HG02610 (cell line): ENCODE measurements around the gene PTMS.

ENCODE experiments used
- ATAC-seq: cut with Tn5 transposase; IDR thresholded peaks from one replicate; pipeline ENCODE4 v1.9.1; 2021; ENCODE audit warnings: mild to moderate bottlenecking, moderate library complexity; ENCODE audit not compliant: unreplicated experiment

The PTMS gene

GRCh38 chr12:6752167-6752920 lies 13.8 kb upstream of the PTMS start:
- ATAC-seq: no peak

GRCh38 chr12:6752921-6753771 lies 13.0 kb upstream of the PTMS start, which contains the start of gene MLF2:
Gene MLF2, minus strand, starts transcription at chr12:6753141. Its CDS starts 807 bp downstream, at chr12:6752334.
- peak; percentile 92 for ATAC-seq

- no peak for ATAC-seq
Measured at GRCh38 chr12:6753772-6754356, 12.3 kb upstream of the PTMS start.

- ATAC-seq: no peak
Measured at GRCh38 chr12:6754411-6754810, 11.8 kb upstream of the PTMS start.

GRCh38 chr12:6757028-6757690 lies 9.0 kb upstream of the PTMS start:
- no peak for ATAC-seq

GRCh38 chr12:6758506-6759095 lies 7.6 kb upstream of the PTMS start:
- no peak for ATAC-seq

GRCh38 chr12:6759741-6760140 lies 6.4 kb upstream of the PTMS start:
- no peak for ATAC-seq

- ATAC-seq: no peak
Measured at GRCh38 chr12:6763380-6763779, 2.8 kb upstream of the PTMS start.

- peak; percentile 81 for ATAC-seq
Measured at GRCh38 chr12:6764011-6764828, 1.9 kb upstream of the PTMS start.

GRCh38 chr12:6765048-6765633 lies 1.0 kb upstream of the PTMS start:
- ATAC-seq: no peak

GRCh38 chr12:6766651-6767349 lies 637 bp downstream of the PTMS start:
- peak; percentile 40 for ATAC-seq

- ATAC-seq: no peak
Measured at GRCh38 chr12:6767353-6768319, 1.5 kb downstream of the PTMS start.

GRCh38 chr12:6768437-6768914 lies 2.3 kb downstream of the PTMS start:
- no peak for ATAC-seq

GRCh38 chr12:6768990-6769389 lies 2.8 kb downstream of the PTMS start:
- ATAC-seq: no peak

- ATAC-seq: no peak
Measured at GRCh38 chr12:6769666-6770065, 3.5 kb downstream of the PTMS start.

- no peak for ATAC-seq
Measured at GRCh38 chr12:6770094-6770493, 3.9 kb downstream of the PTMS start.

GRCh38 chr12:6770600-6770999 lies 4.4 kb downstream of the PTMS start:
- no peak for ATAC-seq

- no peak for ATAC-seq
Measured at GRCh38 chr12:6771091-6771495, 4.9 kb downstream of the PTMS start.
